EH (cell line): Measurements from ENCODE around the gene CCT6A.
"Not testable (repeated sequence)": the region's sequence is repeated elsewhere in the genome, so short reads cannot be mapped to it uniquely, and the experiment has no call there.

Experiments
- DNase-seq: peaks from one replicate; pipeline ENCODE4 v3.0.0-alpha.2; 2015; ENCODE audit warnings: low read depth

Gene CCT6A

DNA sequence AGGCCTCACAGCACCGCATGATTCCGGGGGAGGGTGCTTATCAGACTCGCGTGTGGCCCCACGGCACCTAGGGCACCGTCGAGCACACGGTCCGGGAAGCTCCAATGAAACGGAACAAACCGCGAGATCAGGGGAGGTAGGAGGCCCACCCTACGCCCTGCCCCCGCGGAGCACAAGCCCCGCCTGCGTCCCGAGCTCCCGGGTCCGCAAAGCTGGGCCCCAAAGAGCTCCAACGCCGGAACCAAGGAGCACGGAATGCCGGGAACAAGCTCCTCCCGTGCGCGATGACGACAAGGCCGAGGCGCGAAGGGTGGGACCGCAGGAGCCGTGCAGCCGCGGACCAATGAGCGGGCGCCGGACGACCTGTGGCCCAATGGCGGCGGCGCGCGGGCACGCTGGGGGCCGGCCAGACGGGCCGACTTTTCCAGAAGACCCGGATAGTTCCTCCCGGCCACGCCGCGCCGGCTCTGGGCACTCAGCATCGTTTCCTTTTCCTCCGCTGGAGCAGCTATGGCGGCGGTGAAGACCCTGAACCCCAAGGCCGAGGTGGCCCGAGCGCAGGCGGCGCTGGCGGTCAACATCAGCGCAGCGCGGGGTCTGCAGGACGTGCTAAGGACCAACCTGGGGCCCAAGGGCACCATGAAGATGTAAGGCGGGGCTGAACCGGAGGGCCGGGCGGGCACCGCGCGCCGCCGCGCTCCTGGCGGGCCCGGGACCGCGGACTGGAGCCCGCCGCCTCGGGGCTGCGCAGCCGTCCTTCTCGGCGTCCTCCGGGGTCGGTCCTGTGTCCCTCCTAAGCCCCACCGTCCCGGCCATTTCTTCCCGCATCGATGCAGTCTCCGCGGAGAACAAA is at the start of gene CCT6A, which contains the start of gene PSPH:
Gene CCT6A, plus strand, starts transcription at position 427 of the 853 bp plus-strand sequence. Its CDS starts 84 bp downstream, at position 511.
Gene PSPH, minus strand, starts transcription at position 106 of the 853 bp plus-strand sequence. CDS start 30,232 bp downstream, outside the sequence.
- DNase-seq, result peak; percentile 99

DNA sequence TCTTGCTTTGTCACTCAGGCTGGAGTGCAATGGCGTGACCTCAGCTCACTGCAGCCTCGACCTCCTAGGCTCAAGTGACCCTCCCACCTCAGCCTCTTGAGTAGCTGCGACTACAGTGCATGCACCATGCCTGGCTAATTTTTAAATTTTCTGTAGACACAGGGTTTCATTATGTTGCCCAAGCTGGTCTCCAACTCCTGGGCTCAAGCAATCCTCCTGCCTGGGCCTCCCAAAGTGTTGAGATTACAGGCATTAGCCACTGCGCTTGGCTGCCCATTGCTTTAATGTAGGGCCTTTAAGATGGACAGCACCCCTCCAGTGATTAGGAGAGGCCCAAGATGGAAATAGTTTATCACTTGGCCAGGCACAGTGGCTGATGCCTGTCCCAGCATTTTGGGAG is 47.8 kb upstream of the CCT6A start:
- DNase-seq, result no peak

GRCh38 chr7:56007167-56007652 is 44.4 kb upstream of the CCT6A start:
- no peak for DNase-seq

DNA sequence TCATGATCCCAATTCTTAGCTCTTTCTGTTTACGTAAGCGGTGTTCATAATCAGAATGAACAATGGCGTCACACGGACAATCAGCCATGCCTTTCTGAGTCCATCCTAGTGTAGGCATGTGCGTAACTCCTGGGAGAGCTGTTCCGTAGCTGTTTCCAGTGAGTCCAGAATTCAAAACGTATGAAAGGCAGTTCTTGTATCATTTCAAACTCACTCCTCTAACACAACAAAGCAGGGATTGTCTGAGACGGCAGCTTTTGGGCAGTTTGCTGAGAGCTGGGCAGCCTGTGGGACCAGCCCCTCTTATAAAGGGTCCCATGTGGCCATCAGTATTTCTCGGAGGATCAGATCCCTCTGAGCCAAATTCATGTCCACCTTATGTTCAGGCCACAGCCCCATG is 43.7 kb upstream of the CCT6A start:
- no peak for DNase-seq

DNA sequence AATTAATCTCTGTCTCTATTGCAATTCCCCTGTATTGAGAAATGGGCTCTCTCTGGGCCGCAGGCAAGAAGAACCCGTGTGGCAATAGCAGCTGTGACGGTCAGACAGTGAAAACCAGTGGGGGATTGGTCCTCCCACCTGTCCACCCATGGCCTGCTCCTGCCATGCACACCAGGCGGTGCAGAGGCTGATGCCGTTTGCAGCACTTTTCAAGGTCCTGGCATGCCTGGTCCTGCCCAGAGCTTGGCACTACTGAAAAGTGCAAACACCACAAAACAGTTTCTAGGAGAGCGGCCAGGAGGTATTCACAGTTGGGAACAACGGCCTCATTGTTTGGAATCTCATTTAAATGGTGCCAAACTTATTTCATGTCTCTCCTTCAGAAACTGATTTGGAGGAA is 41.9 kb upstream of the CCT6A start:
- no peak for DNase-seq

DNA sequence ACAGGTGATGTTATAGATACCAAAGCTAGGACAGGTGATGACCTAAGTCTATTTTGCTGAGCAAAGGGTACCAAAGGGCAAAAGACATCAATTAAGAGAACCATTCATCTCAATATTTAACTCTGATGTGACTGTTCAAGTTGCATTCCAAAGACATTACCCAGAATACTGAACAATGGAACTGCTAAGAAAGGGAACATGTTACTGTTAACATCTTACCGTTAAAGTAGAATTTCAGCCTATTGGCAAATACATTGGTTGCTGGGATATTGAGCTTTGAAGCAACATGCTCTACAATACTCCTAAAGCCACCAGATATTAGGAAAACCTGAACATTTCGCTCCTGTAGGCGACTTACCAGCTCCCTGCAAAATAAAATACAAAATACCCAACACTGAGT is 34.5 kb upstream of the CCT6A start:
- not testable (repeated sequence) for DNase-seq

DNA sequence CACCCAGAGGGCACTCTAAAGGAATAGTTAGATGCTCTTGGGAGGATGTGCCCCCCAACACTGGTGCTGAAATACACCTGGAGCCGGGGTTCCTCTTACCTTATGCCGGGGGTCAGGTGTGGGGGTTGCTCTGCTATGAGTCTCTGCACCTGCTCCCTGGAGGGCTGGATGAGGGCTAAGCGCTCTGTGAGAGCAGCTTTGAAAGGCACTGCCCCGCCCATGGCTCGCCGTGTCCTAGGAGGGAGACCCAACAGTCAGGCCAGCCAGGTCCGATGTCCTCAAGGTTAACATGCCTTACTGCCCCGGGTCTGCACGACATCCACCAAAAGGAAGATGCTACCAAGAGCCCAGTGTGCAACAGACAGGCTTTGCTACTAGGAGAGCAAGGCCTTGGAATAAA is 32.1 kb upstream of the CCT6A start:
- no peak for DNase-seq

GRCh38 chr7:56023500-56023899 is 28.1 kb upstream of the CCT6A start:
- DNase-seq, result no peak

DNA sequence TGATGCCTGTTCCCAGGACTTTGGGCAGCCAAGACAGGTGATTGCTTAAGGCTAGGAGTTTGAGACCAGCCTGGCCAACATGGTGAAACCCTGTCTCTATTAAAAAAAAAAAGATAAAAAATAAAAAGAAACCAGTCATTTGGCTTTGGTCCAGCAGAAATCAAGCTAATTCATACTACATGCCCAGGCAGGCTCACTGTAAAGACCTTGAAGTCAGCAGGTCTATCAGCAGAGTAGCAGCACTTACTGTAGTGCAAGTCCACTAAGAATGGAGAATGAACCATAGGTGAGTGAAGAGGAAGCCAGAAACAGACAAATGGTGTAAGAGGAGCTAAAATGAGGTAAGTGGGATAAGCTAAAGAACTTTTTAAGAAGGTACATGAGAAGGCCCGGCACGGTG is 25.0 kb upstream of the CCT6A start:
- no peak for DNase-seq

DNA sequence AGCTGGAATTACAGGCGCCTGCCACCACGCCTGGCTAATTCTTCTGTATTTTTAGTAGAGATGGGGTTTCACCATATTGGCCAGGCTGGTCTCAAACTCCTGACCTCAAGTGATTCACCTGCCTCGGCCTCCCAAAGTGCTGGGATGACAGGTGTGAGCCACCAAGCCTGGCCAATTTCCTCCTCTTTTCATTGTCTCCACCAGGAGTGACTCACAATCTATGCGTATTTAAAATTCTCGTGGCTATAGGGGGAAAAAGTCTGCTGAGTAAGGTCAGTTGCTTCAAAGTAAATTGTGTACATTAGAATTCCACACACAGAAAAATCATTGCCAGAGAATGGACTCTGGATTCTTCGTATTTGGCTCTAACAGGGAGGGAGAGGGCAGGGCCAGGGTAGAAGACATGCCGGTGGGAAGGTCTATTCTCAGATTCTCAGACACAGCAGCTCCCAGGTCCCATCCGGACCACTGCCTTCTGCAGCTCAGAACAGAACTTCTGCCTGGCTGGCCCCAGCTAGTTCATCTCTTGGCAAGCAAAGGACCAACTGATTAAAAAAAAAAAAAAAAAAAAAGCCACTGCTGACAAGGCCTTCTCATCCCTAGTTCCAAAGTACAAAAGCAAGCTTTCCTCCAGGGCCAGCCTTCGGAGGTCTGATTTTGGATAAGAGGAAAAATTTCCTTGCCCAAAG is 22.5 kb upstream of the CCT6A start:
- no peak for DNase-seq

GRCh38 chr7:56030340-56030739 is 21.2 kb upstream of the CCT6A start:
- DNase-seq, result no peak

GRCh38 chr7:56031556-56031955 is 20.0 kb upstream of the CCT6A start:
- not testable (repeated sequence) for DNase-seq

- DNase-seq, result not testable (repeated sequence)
Observed at GRCh38 chr7:56032578-56032977, 19.0 kb upstream of the CCT6A start.

DNA sequence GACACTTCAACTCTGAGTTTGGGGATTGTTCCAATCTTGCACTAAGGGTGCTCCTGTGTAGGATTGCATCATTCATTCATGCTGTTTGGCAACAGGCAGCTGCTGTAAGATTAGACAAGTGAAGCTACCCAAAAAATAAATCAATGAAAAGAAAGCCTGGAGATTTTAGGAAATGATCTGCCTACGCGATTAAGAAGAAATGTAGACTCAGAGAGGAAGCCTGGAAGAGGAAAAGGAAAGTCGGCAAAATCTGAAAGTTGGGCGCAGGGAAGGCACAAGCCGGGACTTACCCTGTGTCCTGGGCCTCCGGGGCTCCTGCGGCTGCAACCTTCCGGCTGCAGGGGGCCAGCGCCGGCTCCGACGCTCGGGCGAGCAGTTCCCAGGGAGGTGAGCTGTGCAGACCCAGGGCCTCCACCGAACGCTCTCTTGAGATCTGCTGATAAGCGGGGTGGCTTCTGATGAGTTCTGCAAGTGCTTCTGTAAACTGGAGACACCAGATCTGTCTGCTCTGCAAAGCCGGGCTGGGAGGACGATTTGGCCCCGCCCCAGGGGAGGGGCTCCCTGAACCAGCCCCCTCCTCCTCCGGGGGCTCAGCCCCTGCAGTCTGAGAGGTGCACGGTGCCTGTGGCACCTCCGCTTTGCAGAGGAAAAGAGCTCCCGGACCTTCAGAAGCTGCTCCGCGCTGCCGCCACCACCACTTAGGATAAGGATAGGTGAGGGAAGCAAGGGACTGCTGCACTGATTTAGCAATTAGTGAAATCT is 17.7 kb upstream of the CCT6A start:
- DNase-seq, result peak; percentile 74

- no peak for DNase-seq
Observed at GRCh38 chr7:56040730-56041129, 10.8 kb upstream of the CCT6A start.

GRCh38 chr7:56045758-56046157 is 5.8 kb upstream of the CCT6A start:
- DNase-seq, result not testable (repeated sequence)

DNA sequence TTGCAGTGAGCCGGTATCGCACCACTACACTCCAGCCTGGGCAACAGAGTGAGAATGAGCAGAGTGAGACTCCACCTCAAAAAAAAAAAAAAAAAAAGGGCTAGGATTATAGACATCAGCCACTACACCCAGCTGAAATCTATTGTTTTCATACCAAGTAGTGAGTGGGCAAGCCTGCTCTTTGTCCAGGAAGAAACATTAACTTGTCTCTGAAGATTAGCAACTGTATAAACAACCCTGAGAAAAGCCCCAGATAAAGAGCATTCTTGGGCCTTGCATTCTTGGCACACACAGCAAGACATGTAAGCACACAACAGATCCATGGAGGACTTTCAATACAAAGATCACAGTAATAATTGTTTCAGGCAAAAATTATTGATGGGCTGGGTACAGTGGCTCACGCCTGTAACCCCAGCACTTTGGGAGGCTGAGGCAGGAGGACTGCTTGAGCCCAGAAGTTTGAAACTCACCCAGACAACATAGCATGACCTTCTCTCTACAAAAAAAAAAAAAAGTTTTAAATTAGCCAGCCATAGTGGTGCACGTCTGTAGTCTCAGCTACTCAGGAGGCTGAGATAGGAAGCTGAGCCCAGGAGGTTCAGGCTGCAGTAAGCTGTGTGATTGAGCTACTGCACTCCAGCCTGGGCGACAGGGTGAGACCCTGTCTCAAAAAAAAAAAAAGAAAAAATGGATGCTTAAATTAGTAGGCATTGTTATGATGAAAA is 4.7 kb upstream of the CCT6A start:
- DNase-seq, result peak; percentile 94

GRCh38 chr7:56047446-56048116 is 4.0 kb upstream of the CCT6A start:
- not testable (repeated sequence) for DNase-seq

DNA sequence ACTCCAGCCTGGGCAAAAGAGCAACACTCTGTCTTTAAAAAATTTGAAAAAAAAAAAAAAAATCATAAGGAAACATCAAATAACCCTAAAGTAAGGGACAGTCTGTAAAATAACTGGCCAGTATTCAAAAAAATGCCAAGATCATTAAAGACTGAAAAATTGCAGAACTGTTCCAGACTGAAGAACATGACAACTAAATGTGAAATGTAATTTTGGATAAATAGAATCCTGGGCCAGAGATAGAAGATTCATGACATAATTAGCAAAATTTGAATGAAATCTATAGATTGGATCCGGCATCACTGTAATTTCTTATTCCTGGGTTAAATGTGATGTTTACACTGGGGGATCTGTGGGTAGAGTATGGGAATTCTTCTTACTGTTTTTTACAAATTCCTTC is 3.3 kb upstream of the CCT6A start:
- no peak for DNase-seq

- peak; percentile 9 for DNase-seq
Observed at GRCh38 chr7:56048763-56049162, 2.8 kb upstream of the CCT6A start.

DNA sequence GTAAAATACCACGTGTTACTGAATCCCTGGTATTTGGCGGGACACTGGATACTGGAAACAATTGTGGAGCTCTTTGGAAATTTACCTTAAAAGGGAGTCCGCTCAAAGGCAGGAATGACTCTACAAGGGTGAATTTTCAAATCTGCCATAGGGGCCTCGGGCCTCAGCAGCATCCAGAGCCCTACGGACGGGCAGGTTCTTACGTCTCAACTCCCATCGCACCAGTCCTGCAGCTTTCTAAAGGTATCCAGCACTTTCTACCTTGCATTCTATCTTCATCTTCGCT is 569 bp upstream of the CCT6A start:
- no peak for DNase-seq
